ENCODE measurements around the gene UAP1. TPM values are rescaled to one million over a fixed set of nuclear protein-coding genes. Genes with fewer than 3 reads are reported as not detected.

Gene UAP1
- total and polyA plus RNA-seq, 11 donors: 18.1 to 34.3 (median 21.1) TPM

DNA sequence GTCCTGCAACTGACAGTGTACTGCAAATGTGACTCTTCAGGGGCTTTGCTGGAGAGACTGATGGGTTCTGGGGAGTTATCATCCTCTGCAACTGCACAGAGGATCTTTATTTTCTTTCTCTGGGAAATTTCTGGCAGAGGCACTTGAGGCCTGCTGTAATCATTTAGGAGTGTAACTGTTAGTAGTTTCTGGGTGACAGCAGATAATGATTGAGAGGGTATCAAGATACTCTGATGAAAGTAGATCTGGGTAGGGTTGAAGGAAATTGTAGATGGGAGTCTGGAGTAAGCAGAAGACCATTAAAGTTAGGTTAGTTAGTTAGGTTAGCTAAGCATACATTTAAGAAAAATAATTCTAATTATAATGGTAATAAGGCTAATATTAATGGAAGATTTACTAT lies 59.7 kb downstream of the UAP1 start:
- DNase-seq (no peak), ATAC-seq (no peak)
- no peak for TF ChIP-seq POLR2A (IDR thresholded peaks at IDR 0.05)
- TF ChIP-seq, protein P1, sequence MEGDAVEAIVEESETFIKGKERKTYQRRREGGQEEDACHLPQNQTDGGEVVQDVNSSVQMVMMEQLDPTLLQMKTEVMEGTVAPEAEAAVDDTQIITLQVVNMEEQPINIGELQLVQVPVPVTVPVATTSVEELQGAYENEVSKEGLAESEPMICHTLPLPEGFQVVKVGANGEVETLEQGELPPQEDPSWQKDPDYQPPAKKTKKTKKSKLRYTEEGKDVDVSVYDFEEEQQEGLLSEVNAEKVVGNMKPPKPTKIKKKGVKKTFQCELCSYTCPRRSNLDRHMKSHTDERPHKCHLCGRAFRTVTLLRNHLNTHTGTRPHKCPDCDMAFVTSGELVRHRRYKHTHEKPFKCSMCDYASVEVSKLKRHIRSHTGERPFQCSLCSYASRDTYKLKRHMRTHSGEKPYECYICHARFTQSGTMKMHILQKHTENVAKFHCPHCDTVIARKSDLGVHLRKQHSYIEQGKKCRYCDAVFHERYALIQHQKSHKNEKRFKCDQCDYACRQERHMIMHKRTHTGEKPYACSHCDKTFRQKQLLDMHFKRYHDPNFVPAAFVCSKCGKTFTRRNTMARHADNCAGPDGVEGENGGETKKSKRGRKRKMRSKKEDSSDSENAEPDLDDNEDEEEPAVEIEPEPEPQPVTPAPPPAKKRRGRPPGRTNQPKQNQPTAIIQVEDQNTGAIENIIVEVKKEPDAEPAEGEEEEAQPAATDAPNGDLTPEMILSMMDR (IDR thresholded peaks at IDR 0.05): no peak
- Histone ChIP-seq H3K4me3 (no peak overlapping the region), H3K4me1 (peaks cover 0 to 11% (median 0%) of the 10 kb centered on the region in 12 donors), H3K27ac (no peak overlapping the region), H3K9me3 (peaks cover 0 to 19% (median 9%) of the 10 kb centered on the region in 12 donors), H3K27me3 (no peaks in the 10 kb centered on the region), H3K36me3 (no peaks in the 10 kb centered on the region)
- intact Hi-C loops (cut with DNase I): loop anchor here in 3 of 10 donors (5.0 to 10.0 kb wide), 3 partner anchors 114 to 566 kb away; no protein-coding TSS in a partner anchor

DNA sequence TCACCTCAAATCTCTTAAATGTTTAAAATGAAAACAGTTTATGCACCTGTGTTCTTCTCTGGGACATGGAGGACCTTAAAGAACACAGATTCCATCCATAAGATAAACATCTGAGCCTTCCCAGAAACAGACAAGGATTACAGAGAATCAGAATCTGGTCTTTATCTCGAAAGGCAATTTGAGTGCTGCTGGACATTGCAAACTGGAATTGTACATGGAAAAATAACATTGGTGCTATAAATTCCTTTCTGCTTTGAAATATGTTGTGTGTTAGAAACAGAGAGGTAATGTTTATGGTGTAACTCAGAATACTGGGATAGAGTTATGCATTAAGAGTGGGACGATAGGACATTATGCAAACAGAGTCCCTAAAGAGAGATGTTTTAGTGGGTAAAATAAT lies 64.2 kb downstream of the UAP1 start:
- ATAC-seq: no peak
- 57 to 75% (median 65%) methylated on average over 2 of the region's 2 CpGs for WGBS, 4 donors

DNA sequence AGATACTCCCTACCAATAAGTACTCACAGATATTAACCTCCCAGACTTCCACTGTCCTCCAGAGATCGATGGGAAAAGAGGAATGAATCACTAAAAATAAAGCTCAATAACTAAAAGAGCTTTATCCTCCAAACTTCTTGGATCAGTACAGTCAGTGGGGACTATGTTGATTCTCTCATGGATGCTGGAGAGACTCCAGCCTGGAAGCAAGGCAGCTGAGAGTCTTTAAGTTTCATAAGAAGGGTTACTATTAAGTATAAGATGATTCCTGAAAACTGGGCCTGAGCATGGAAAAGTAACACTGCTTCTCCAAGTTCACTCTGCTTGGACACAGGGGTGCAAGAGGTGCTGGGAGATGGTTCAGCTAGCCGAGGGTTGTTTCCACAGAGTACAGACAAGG lies 64.6 kb downstream of the UAP1 start:
- TF ChIP-seq POLR2A (IDR thresholded peaks at IDR 0.05): no peak
- TF ChIP-seq, protein P1 (IDR thresholded peaks at IDR 0.05): no peak
- DNase-seq (peak in 1 of 5 donors; percentile 21), ATAC-seq (peak in 2 of 4 donors; percentile 17 to 31)
- H3K36me3 ChIP-seq: no peaks in the 10 kb centered on the region
- peak overlapping the region in 10 of 12 donors; percentile 37 to 87 (median 60) for H3K27ac ChIP-seq
- no peaks in the 10 kb centered on the region for H3K9me3 ChIP-seq
- H3K4me1 ChIP-seq: peaks cover 0 to 33% (median 9%) of the 10 kb centered on the region in 12 donors
- no peaks in the 10 kb centered on the region for H3K27me3 ChIP-seq
- intact Hi-C loops (cut with DNase I): loop anchor here in 2 of 10 donors (10.0 kb wide), 2 partner anchors 109 to 571 kb away; no protein-coding TSS in a partner anchor
- peak overlapping the region in 7 of 12 donors; percentile 4 to 39 (median 25) for H3K4me3 ChIP-seq
- 44 to 56% (median 49%) methylated on average over 2 of the region's 2 CpGs for WGBS, 4 donors

More for the DNA sequence above, 64.2 kb downstream of the UAP1 start:
- Histone ChIP-seq H3K9me3 (no peaks in the 10 kb centered on the region), H3K4me3 (no peak overlapping the region), H3K27ac (peak overlapping the region in 8 of 12 donors; percentile 30 to 87 (median 58)), H3K36me3 (no peaks in the 10 kb centered on the region), H3K27me3 (no peaks in the 10 kb centered on the region), H3K4me1 (peaks cover 0 to 30% (median 8%) of the 10 kb centered on the region in 12 donors)
- DNase-seq: no peak
- no peak for TF ChIP-seq POLR2A (IDR thresholded peaks at IDR 0.05)
- TF ChIP-seq, protein P1 (IDR thresholded peaks at IDR 0.05): no peak
- intact Hi-C loops (cut with DNase I): loop anchor here in 2 of 10 donors (10.0 kb wide), 2 partner anchors 109 to 571 kb away; no protein-coding TSS in a partner anchor

DNA sequence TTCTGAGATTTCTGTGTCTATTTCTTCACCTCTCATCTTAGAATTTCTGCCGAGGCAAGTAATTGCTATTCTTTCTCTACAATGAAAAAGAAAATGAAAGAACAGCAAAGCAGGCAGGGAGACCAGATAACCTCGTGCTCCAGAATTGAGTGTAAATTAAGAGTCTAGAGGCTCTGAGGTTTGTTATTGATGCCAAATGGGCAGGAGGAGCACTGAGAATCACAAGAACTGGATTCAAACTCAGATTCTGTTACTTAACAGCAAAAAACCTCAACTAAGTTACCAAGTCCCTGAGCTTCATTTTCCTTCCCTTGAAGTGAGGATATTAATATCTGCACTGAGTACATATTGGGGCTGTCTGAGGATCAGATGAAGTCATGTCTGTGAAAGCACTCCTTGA lies 65.2 kb downstream of the UAP1 start:
- Histone ChIP-seq H3K36me3 (no peaks in the 10 kb centered on the region), H3K9me3 (no peaks in the 10 kb centered on the region), H3K27me3 (no peaks in the 10 kb centered on the region), H3K4me1 (peaks cover 0 to 37% (median 11%) of the 10 kb centered on the region in 12 donors), H3K4me3 (peak overlapping the region in 9 of 12 donors; percentile 4 to 39 (median 24)), H3K27ac (peak overlapping the region in 10 of 12 donors; percentile 37 to 87 (median 60))
- DNase-seq (no peak), ATAC-seq (peak in 1 of 4 donors; percentile 36)
- TF ChIP-seq POLR2A (IDR thresholded peaks at IDR 0.05): no peak
- TF ChIP-seq, protein P1 (IDR thresholded peaks at IDR 0.05): no peak
- intact Hi-C loops (cut with DNase I): loop anchor here in 2 of 10 donors (10.0 kb wide), 2 partner anchors 108 to 572 kb away; no protein-coding TSS in a partner anchor
- WGBS, 4 donors: 19 to 31% (median 24%) methylated on average over 2 of the region's 2 CpGs
